ENCODE measurements around the gene YPEL1.

DNA sequence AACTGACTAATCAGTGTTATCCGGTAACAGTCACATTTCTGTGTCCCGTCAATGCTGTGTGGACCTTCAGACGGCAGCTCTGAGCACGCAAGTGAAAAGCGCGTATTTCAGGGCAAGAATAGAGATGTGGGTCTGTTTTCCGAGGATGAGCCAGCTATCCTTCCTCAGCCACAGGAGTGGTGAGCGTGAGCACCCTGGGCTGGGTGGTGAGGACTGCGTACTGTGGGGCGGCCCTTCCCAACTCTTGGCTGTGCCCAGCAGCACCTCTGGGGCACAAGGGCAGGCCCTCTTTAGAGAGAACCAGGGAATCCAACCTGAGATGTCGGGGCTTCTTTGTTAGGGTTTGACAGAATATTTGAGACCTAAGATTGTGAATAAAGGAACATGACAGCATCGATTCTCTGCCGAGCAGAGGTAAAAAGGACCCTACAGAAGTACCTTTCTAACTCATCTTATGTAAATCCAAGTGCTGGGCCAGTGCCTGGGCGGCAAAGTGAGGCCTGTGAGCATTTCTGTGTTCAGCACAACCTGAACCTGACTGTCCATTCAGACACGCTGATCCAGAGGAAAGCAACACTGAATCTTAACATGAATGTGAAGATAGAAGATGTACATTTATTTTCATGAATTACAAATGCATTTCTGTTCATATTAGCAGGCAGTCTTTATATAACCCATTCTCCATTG is 26.5 kb upstream of the YPEL1 start:
- TF ChIP-seq, protein P1, sequence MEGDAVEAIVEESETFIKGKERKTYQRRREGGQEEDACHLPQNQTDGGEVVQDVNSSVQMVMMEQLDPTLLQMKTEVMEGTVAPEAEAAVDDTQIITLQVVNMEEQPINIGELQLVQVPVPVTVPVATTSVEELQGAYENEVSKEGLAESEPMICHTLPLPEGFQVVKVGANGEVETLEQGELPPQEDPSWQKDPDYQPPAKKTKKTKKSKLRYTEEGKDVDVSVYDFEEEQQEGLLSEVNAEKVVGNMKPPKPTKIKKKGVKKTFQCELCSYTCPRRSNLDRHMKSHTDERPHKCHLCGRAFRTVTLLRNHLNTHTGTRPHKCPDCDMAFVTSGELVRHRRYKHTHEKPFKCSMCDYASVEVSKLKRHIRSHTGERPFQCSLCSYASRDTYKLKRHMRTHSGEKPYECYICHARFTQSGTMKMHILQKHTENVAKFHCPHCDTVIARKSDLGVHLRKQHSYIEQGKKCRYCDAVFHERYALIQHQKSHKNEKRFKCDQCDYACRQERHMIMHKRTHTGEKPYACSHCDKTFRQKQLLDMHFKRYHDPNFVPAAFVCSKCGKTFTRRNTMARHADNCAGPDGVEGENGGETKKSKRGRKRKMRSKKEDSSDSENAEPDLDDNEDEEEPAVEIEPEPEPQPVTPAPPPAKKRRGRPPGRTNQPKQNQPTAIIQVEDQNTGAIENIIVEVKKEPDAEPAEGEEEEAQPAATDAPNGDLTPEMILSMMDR (conservative IDR thresholded peaks at IDR 0.05; ENCODE audit: low read depth, low read length) = no peak
- no peak for TF ChIP-seq EZH2 (IDR thresholded peaks at IDR 0.05; ENCODE audit: borderline replicate concordance, low read depth, low read length, poor library complexity, severe bottlenecking)

All from A673 (cell line).